ENCODE measurements around the gene LYPD1.

GRCh38 chr2:132599556-132599955 lies 70.4 kb downstream of the LYPD1 start:
- TF ChIP-seq CTCF (IDR thresholded peaks at IDR 0.05): no peak
- TF ChIP-seq POLR2A (IDR thresholded peaks at IDR 0.05): no peak

All from right lobe of liver (tissue), 4 donors.